ENCODE measurements around the gene RAET1E. TPM values are rescaled to one million over a fixed set of nuclear protein-coding genes. Genes with fewer than 3 reads are reported as not detected.

RAET1E gene
- total and polyA plus RNA-seq, 8 donors: 0.20 to 0.69 (median 0.50) TPM

DNA sequence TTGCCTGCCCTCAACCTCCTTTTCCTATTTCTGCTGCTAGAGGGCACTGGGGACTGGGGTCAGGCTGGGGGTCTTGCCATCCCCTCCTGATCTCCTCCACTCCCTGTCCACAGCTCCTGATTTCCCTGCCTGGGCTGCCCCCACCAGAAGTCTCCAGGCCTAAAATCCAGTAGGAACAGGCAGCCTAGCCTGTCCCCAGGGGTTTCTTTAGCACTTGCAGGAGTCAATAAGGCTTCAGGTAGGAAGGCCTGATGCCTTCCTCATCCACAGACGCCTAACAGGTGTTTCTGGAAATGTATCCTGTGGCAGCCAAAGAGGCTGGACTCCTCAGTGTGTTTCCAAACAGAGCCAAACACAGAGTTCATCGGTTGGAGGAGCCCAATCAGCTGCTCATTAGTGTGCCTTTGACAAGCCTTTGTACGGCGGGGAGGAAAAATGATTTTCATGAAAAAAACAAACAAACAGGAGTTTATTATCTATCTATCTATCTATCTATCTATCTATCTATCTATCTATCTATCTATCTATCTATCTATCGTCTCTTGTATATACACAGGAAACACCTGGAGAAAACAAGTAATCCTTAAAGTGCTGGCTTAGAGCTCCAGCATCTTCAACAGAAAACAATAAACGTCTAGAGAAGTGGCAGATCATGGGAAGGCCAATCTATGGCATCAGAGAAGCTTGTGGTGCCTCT lies 3.7 kb upstream of the RAET1E start:
- Histone ChIP-seq H3K27ac (no peak overlapping the region), H3K4me3 (no peak overlapping the region), H3K27me3 (no peaks in the 10 kb centered on the region), H3K4me1 (peaks cover 0 to 21% of the 10 kb centered on the region in 2 donors), H3K36me3 (no peaks in the 10 kb centered on the region), H3K9me3 (no peaks in the 10 kb centered on the region)
- no peak for ATAC-seq
- no peak for DNase-seq
- intact Hi-C loops (cut with DNase I): no loop called here
- TF ChIP-seq, protein P1, sequence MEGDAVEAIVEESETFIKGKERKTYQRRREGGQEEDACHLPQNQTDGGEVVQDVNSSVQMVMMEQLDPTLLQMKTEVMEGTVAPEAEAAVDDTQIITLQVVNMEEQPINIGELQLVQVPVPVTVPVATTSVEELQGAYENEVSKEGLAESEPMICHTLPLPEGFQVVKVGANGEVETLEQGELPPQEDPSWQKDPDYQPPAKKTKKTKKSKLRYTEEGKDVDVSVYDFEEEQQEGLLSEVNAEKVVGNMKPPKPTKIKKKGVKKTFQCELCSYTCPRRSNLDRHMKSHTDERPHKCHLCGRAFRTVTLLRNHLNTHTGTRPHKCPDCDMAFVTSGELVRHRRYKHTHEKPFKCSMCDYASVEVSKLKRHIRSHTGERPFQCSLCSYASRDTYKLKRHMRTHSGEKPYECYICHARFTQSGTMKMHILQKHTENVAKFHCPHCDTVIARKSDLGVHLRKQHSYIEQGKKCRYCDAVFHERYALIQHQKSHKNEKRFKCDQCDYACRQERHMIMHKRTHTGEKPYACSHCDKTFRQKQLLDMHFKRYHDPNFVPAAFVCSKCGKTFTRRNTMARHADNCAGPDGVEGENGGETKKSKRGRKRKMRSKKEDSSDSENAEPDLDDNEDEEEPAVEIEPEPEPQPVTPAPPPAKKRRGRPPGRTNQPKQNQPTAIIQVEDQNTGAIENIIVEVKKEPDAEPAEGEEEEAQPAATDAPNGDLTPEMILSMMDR (IDR thresholded peaks at IDR 0.05): no peak

DNA sequence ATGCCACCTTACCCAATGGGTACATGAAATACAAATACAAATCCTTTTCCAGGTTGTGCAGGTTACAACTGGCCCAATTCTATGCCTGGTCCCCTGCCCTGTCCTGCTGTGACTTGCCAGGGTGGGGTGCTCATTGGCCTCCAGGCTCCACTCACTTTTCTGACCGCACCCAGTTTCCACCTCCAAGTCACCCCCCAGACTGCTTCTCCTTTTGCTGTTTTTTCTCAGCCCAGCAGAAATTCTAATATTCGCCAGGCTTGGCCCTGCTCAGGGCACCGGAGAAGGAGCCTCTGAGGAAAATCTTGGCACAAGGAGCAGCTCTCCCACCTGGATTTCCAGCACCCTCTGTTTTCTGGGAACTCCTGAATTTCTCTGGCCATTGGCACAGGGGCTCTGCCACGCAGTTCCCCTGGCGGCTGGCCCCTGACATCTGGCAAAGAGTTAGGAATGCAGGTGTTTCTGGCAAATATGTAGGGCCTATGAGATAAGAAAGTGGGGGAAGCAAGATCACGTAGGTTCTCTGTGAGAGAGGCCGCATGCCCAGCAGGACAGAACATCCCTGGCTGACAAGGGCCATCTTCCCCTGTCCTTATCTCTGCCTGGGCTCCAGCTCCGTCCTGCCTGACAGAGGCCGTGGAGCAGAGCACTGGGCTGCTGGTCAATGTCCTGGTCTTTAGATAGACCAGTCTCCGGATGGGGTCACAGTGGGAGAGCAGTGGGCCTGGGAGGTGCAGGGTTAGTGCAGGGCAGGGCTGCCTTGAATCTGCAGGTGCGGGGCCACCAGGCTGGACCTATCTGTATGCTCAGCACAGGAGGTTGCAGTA lies 2.9 kb upstream of the RAET1E start:
- intact Hi-C loops (cut with DNase I): no loop called here
- DNase-seq: no peak
- Histone ChIP-seq H3K36me3 (no peaks in the 10 kb centered on the region), H3K27ac (no peak overlapping the region), H3K27me3 (no peaks in the 10 kb centered on the region), H3K4me3 (no peak overlapping the region), H3K9me3 (no peaks in the 10 kb centered on the region), H3K4me1 (peaks cover 1 to 25% of the 10 kb centered on the region in 2 donors)
- TF ChIP-seq, protein P1 (IDR thresholded peaks at IDR 0.05): no peak
- no peak for ATAC-seq

DNA sequence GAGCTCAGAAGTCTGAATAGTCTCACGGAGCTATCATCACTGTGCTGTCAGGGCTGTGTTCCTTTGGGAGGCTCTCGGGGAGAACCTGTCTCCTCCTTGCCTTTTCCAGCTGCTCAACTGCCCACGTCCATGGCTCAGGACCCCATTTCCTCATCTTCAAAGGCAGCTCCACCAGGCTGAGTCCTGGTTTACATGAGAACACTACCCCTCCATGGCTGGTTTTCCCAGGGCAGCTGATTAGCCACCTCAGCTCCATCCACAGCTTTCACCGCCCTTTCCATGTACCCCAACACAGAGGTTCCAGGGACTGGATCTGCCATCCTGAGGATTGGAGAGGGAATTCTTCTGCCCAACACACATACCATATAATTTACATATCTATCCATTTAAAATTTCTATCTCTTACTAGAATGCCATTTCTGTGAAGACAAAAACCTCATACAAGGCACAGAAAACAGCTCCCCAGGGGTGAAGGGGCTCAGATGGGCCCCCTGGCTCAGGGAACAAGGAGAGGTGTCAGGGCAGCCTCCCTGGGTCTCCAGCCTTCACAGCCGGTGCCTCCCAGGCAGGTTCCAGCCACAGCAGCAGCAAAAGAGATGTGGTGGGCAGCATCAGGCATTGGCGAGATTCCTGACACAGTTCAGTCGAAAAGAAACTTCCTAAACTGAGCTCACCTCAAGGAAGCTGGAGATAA lies 2.2 kb upstream of the RAET1E start:
- H3K27ac ChIP-seq: no peak overlapping the region
- intact Hi-C loops (cut with DNase I): no loop called here

DNA sequence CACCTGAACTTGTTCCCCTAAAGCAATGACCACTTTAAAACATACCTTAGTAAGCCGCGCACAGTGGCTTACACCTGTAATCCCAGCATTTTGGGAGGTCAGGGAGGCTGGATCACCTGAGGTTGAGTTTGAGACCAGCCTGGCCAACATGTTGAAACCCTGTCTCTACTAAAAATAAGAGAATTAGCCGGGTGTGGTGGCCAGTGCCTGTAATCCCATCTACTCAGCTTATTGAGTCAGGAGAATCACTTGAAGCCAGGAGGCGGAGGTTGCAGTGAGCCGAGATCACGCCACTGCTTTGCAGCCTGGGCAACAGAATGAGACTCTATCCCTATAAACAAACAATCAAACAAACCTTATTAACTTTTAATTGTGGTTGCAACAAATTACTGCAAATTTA lies 1.6 kb upstream of the RAET1E start:
- no peak overlapping the region for H3K4me3 ChIP-seq

More for the DNA sequence above, 2.2 kb upstream of the RAET1E start:
- Histone ChIP-seq H3K9me3 (no peaks in the 10 kb centered on the region), H3K36me3 (no peaks in the 10 kb centered on the region), H3K4me1 (peaks cover 9 to 27% of the 10 kb centered on the region in 2 donors), H3K27me3 (no peaks in the 10 kb centered on the region), H3K4me3 (no peak overlapping the region)
- TF ChIP-seq, protein P1 (IDR thresholded peaks at IDR 0.05): no peak
- no peak for DNase-seq
- ATAC-seq: no peak

More for the DNA sequence above, 1.6 kb upstream of the RAET1E start:
- H3K9me3 ChIP-seq: no peaks in the 10 kb centered on the region
- TF ChIP-seq, protein P1 (IDR thresholded peaks at IDR 0.05): no peak
- intact Hi-C loops (cut with DNase I): no loop called here
- no peaks in the 10 kb centered on the region for H3K36me3 ChIP-seq
- DNase-seq (no peak), ATAC-seq (no peak)
- no peak overlapping the region for H3K27ac ChIP-seq
- no peaks in the 10 kb centered on the region for H3K27me3 ChIP-seq
- H3K4me1 ChIP-seq: peaks cover 12 to 33% of the 10 kb centered on the region in 2 donors

Data from left lung (tissue), 10 donors.